K562 (cell line): ENCODE results near the gene TRPC4AP. TPM values are rescaled to one million over a fixed set of nuclear protein-coding genes. Genes with fewer than 3 reads are reported as not detected.

ENCODE experiments used
- CSDE1 ChIP-seq, 2 experiments: fragments of 450-650 bp; IDR thresholded peaks; 2 replicates each; pipeline ENCODE4 v1.6.1; 2016; ENCODE audit warnings: mild to moderate bottlenecking in 1 of 2
- CTCF ChIP-seq, 3 experiments: IDR thresholded peaks in 2 of 3; conservative IDR thresholded peaks in 1 of 3; 2 replicates each; pipeline ENCODE4 v1.5.1; 2011 to 2012; ENCODE audit warnings: low read length in 3 of 3, mild to moderate bottlenecking in 3 of 3, control low read depth in 2 of 3, improper control_type of control experiment in 1 of 3, inconsistent platforms in 1 of 3, low read depth in 1 of 3, mixed read lengths in 1 of 3, moderate library complexity in 1 of 3; ENCODE audit not compliant: insufficient read depth in 2 of 3
- FOXA3 ChIP-seq, 2 experiments: fragments of 450-650 bp in 1 of 2; sonication (generic) in 1 of 2; formaldehyde crosslinking; IDR thresholded peaks in 1 of 2; conservative IDR thresholded peaks in 1 of 2; 2 replicates each; pipeline versions ENCODE4 v1.4.0 to v1.8.0; 2020 to 2022; ENCODE audit warnings: mild to moderate bottlenecking in 2 of 2, missing genetic modification reagents in 1 of 2
- FOXJ2 ChIP-seq: fragments of 200-800 bp; sonication (Bioruptor generic); IDR thresholded peaks from 2 replicates; pipeline ENCODE4 v1.6.1; 2016; ENCODE audit warnings: missing genetic modification characterization, missing compliant biosample characterization
- GABPB1 ChIP-seq: sonication (generic); formaldehyde crosslinking; IDR thresholded peaks from 2 replicates; pipeline ENCODE4 v1.8.0; 2022; ENCODE audit warnings: mild to moderate bottlenecking, missing genetic modification reagents
- HDAC6 ChIP-seq: IDR thresholded peaks from 2 replicates; pipeline ENCODE4 v1.6.1; 2012; ENCODE audit warnings: low read depth, mild to moderate bottlenecking, control low read depth, inconsistent platforms, low read length, moderate library complexity
- IRF2 ChIP-seq: sonication (generic); formaldehyde crosslinking; IDR thresholded peaks from 2 replicates; pipeline ENCODE4 v1.8.1; 2022; ENCODE audit warnings: mild to moderate bottlenecking, missing genetic modification reagents
- MBD2 ChIP-seq: sonication (generic); IDR thresholded peaks from 2 replicates; pipeline ENCODE4 v1.6.1; 2016; ENCODE audit warnings: low read depth, borderline replicate concordance
- PHF21A ChIP-seq: fragments of 450-650 bp; IDR thresholded peaks from 2 replicates; pipeline ENCODE4 v1.6.1; 2017; ENCODE audit warnings: low read depth, borderline replicate concordance
- RBM17 ChIP-seq: fragments of 200-400 bp; formaldehyde crosslinking; IDR thresholded peaks from 2 replicates; pipeline ENCODE4 v1.6.1; 2017; ENCODE audit warnings: low read depth, mild to moderate bottlenecking, low read length, borderline replicate concordance
- RBM34 ChIP-seq: fragments of 200-400 bp; formaldehyde crosslinking; IDR thresholded peaks from 2 replicates; pipeline ENCODE4 v1.6.1; 2018; ENCODE audit warnings: low read length, borderline replicate concordance; ENCODE audit not compliant: insufficient read depth
- SP2 ChIP-seq: IDR thresholded peaks from 2 replicates; pipeline ENCODE4 v1.6.1; 2011; ENCODE audit warnings: mild to moderate bottlenecking, low read depth, low read length, moderate library complexity; ENCODE audit not compliant: poor library complexity, severe bottlenecking; ENCODE audit errors: extremely low read depth
- TEAD2 ChIP-seq: fragments of 450-650 bp; IDR thresholded peaks from 2 replicates; pipeline ENCODE4 v1.6.1; 2016; ENCODE audit warnings: missing genetic modification characterization, control low read depth, missing compliant biosample characterization
- TFAM ChIP-seq: fragments of 250-450 bp; sonication (Bioruptor Pico); conservative IDR thresholded peaks from 2 replicates; pipeline ENCODE4 v1.5.0; 2021; ENCODE audit warnings: mild to moderate bottlenecking, moderate library complexity
- ZBED1 ChIP-seq: IDR thresholded peaks from 2 replicates; pipeline ENCODE4 v1.6.1; 2014
- ZBTB7A ChIP-seq: IDR thresholded peaks from 2 replicates; pipeline ENCODE4 v1.6.1; 2011; ENCODE audit warnings: low read depth, mild to moderate bottlenecking, low read length, moderate library complexity, borderline replicate concordance; ENCODE audit not compliant: control insufficient read depth
- ZFPM2 ChIP-seq: fragments of 250-450 bp; sonication (Bioruptor Pico); IDR thresholded peaks from 2 replicates; pipeline ENCODE4 v1.5.1; 2022; ENCODE audit warnings: mild to moderate bottlenecking
- ZNF24 ChIP-seq: fragments of 450-650 bp; IDR thresholded peaks from 2 replicates; pipeline ENCODE4 v1.6.1; 2016
- ZNF324 ChIP-seq: fragments of 250-450 bp; sonication (Bioruptor Pico); IDR thresholded peaks from 2 replicates; pipeline ENCODE4 v1.4.0; 2020; ENCODE audit warnings: mild to moderate bottlenecking
- ZNF436 ChIP-seq: fragments of 250-450, 450-650 bp; sonication (Bioruptor Pico); formaldehyde crosslinking; IDR thresholded peaks from 2 replicates; pipeline ENCODE4 v1.7.0; 2020; ENCODE audit warnings: mild to moderate bottlenecking
- ZNF507 ChIP-seq: conservative IDR thresholded peaks from 2 replicates; pipeline ENCODE4 v1.6.1; 2017; ENCODE audit warnings: missing genetic modification characterization, missing compliant biosample characterization
- ZNF518B ChIP-seq: fragments of 250-450 bp; sonication (Bioruptor Pico); IDR thresholded peaks from 2 replicates; pipeline ENCODE4 v1.5.0; 2021; ENCODE audit warnings: mild to moderate bottlenecking, moderate library complexity
- ZNF551 ChIP-seq: fragments of 250-450 bp; sonication (Bioruptor Pico); IDR thresholded peaks from 2 replicates; pipeline ENCODE4 v1.5.0; 2021; ENCODE audit warnings: mild to moderate bottlenecking, moderate library complexity
- ZNF644 ChIP-seq: fragments of 200-800 bp; sonication (Bioruptor generic); IDR thresholded peaks from 2 replicates; pipeline ENCODE4 v1.6.1; 2016; ENCODE audit warnings: low read depth, missing genetic modification characterization, missing compliant biosample characterization
- ZNF695 ChIP-seq: fragments of 450-650 bp; formaldehyde crosslinking; IDR thresholded peaks from 2 replicates; pipeline ENCODE4 v1.4.0; 2020; ENCODE audit warnings: mild to moderate bottlenecking, moderate library complexity
- polyA plus RNA-seq, 8 experiments: library from polyadenylated mRNA; depleted of rRNA in 4 of 8; stranded (reverse) in 5 of 8; unstranded in 3 of 8; fragments of >200 nt; fragmentation: Nextera tagmentation in 2 of 8; fragmentation: Illumina TruSeq in 1 of 8; extraction: Ambion mirVana in 2 of 8; extraction: Trizol in 1 of 8; gene quantifications; 2 replicates each; pipeline versions ENCODE4 v1.2.1 to v1.2.3, GENCODE V29; 2011 to 2014; ENCODE audit warnings: inconsistent platforms in 1 of 8, missing spikeins in 1 of 8
- total RNA-seq, 7 experiments: library from RNA; depleted of rRNA in 6 of 7; stranded (reverse); fragments of >200 nt in 6 of 7; fragmentation: Illumina TruSeq in 2 of 7; extraction: Trizol in 2 of 7; gene quantifications; 2 replicates each; pipeline versions ENCODE4 v1.2.1 to v1.2.3, GENCODE V29; 2011 to 2021; ENCODE audit warnings: low replicate concordance in 1 of 7

Gene TRPC4AP
- total and polyA plus RNA-seq, 9 of the 15 experiments (the other 6 are each of a cell fraction or from before 2014, with no cell fraction given) = 2.3 to 70.3 (median 33.3) TPM

GRCh38 chr20:34955231-34956040 lies 137.2 kb downstream of the TRPC4AP start, which contains the start of the genes GSS and MYH7B (continued):
- TF ChIP-seq GABPB1 (CRISPR knock-in tag) = peak; percentile 79
- no peak for TF ChIP-seq RBM34
- TF ChIP-seq ZNF24 = 0 out of 2 replicates have a peak, but pooled peaks have one; percentile 72
- TF ChIP-seq TFAM = no peak
- no peak for TF ChIP-seq FOXJ2 (tag)
- TF ChIP-seq IRF2 (CRISPR knock-in tag) = no peak
- TF ChIP-seq ZNF324 (CRISPR knock-in tag) = no peak
- TF ChIP-seq ZNF644 (tag) = no peak
- TF ChIP-seq RBM17 = no peak
- TF ChIP-seq PHF21A = no peak
- no peak for TF ChIP-seq HDAC6
- no peak for TF ChIP-seq ZNF518B (CRISPR knock-in tag)
- no peak for TF ChIP-seq ZNF507
- 0 out of 2 replicates have a peak, but pooled peaks have one; percentile 38 for TF ChIP-seq TEAD2 (tag)
- TF ChIP-seq ZNF551 (CRISPR knock-in tag) = no peak
- TF ChIP-seq CSDE1 (IDR thresholded peaks at IDR 0.05) = no peak
- no peak for TF ChIP-seq ZNF695 (CRISPR knock-in tag)
- TF ChIP-seq SP2 = no peak
- TF ChIP-seq ZBED1 = no peak
- TF ChIP-seq MBD2 = peak; percentile 68
- TF ChIP-seq FOXA3 (CRISPR knock-in tag; conservative IDR thresholded peaks at IDR 0.05 in 1 of 2, IDR thresholded peaks at IDR 0.05 in 1 of 2) = peak in 1 of 2 experiments; percentile 75; a peak in 1 of 4 replicates
- TF ChIP-seq CTCF (IDR thresholded peaks at IDR 0.05 in 2 of 3, conservative IDR thresholded peaks at IDR 0.05 in 1 of 3; ENCODE audit: insufficient read depth in 2 of 3, low read depth in 1 of 3, low read length in 3 of 3) = peak; percentile 61 to 73 (median 68); a peak in 5 of 6 replicates
- peak; percentile 90 for TF ChIP-seq ZBTB7A
- no peak for TF ChIP-seq ZFPM2 (CRISPR knock-in tag)
- no peak for TF ChIP-seq ZNF436 (CRISPR knock-in tag)
